CD4-positive, alpha-beta T cell treated with Interleukin-17A for 4 hours (primary cell): ENCODE data around the gene CNTN2.

Experiments used
- DNase-seq: peaks from one replicate; pipeline ENCODE4 v3.0.0-alpha.2; 2020; ENCODE audit warnings: mixed read lengths

The CNTN2 gene

GRCh38 chr1:205020466-205020865 lies 22.5 kb upstream of the CNTN2 start:
- DNase-seq = no peak

DNA sequence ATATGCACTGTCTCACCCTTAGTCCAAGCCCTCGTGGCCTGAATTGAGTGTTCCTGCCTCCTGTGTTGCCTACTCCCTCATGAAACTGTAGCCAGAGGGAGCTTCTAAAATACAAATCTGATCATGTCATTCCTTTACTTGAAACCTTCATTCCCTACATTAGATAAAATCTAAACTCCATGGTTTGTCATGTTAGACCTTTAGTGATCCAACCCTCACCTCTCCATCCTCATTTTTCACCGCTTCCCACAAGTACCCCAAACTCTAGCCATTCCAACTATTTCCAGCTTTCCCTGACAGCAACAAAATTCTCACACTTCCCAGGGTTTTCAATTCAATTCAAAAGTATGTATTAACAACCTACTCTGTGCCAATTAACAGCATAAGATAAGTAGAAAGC lies 18.3 kb upstream of the CNTN2 start:
- no peak for DNase-seq

DNA sequence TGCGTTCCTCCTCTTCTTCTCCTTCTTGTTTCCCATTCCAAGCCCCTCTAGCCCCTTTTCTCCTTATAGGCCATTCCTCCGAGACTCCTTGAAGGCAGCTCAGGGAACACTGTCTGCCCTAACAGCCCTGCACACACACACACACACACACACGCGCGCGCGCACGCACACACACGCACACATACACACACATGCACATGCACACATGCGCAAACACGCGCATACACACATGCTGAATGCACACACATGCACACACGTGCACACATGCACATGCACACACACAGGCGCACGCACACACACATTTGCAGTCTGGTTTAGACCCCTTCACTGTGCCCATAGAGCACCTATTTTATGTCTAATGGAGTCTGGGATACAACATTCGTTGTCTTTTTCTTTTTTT lies 17.8 kb upstream of the CNTN2 start:
- no peak for DNase-seq

- DNase-seq = no peak
Measured at GRCh38 chr1:205026181-205026580, 16.8 kb upstream of the CNTN2 start.

GRCh38 chr1:205028390-205028789 lies 14.6 kb upstream of the CNTN2 start:
- no peak for DNase-seq

GRCh38 chr1:205028924-205029323 lies 14.1 kb upstream of the CNTN2 start:
- DNase-seq = no peak

GRCh38 chr1:205030241-205030640 lies 12.8 kb upstream of the CNTN2 start:
- no peak for DNase-seq

DNA sequence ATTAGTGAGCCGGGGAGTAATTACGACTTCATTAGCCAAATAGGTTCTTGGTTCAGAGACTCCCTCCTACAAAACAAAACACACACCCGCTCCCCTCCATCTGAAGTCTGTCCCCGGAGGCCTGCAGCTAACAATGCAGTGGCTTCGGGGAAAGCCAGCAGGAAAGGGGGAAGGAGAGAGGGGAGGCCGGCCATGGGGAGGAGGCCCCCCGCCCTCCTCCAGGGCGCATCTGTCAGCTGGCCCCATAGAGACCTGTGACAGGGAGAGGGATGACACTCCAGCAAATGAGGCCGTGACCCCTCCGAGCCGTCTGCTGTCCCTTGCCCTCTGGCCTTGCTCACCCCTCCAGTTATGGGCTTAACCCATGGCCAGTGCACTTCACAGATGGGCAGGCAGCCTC lies 12.1 kb upstream of the CNTN2 start:
- DNase-seq = no peak

GRCh38 chr1:205032508-205032907 lies 10.5 kb upstream of the CNTN2 start:
- DNase-seq = no peak

DNA sequence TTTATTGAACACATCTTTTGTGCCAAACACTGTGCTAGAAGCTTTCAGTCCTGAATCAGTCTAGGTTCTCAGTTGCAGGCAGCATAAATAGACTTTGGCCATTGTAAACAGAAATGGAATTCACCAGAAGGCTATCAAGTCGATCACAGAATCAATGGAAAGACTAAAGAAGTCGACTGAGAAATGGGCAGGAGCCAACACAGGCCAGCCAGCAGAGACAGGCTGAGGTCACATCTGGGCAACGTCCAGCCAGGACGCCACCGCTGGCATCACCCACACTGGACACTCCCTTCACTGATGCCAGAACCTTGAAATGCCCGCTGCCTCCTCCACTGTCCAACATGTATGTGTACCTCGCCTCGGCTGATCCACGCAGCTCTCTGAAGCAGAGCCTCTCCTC lies 5.5 kb upstream of the CNTN2 start:
- DNase-seq = no peak

DNA sequence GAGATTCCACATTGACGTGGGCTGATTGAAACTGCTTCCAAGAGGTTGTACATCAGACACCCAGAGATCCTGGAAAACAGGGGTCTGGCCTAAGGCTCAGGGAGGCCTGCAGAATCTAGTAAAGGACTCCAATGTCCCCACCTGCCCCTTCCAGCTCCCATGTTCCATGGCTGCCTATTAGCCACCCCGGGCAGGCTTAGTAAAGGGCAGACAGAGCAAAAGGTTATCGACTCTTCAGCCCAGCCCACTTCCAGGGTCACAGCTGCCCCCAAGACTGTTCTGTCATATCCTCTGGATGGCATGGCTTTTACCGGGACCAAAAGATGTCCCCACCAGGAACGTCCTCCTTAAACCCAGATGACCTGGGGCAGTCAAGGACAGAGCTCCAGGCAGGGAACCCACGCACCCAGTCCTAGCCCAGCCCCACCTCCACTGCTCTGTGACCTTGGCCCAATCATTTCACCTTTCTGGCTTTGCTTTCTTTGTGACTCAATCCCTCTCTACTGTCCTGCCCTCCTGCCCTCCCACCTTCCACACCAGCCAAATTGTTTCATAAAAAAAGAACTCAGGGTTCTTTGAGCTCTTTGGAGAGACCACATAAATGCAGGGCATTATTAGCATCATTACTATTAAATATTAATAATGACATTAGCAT lies 4.8 kb upstream of the CNTN2 start:
- no peak for DNase-seq

DNA sequence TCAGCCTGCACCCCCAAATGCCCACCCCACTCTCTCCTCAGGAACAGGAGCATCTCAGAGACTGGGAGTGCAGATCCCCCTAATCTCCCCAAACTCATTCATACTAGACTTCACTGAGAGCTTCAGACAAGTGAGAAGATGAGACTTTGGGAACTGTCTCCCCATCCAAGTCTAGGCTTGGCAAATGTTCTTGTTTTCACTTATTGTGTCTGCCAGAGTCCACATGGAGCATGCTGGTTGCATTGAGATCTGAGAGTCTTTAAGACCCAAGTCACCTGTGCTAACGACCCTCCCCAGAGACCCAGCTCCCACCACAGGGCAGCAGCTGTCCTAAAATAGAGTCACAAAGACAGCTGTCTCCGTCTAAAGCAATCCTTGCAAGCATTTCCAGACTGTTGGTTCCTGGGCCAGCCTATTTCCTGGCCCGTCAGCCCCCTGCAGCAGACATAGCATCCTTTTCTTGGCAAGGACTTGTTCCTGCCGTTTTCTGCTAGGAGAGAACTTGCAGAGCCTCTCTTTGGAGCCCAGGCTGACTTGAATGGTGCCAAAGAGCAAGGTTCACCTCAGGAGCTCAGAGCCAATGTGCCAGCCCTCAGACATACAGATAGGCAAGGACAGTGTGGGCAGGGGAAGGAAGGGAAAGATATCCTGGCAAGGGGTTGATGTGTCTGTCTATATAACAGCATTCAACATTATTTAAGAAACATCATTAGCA lies 1.9 kb upstream of the CNTN2 start:
- DNase-seq = no peak

GRCh38 chr1:205041998-205042910 lies 758 bp upstream of the CNTN2 start:
- DNase-seq = no peak

GRCh38 chr1:205043866-205044265 lies 854 bp downstream of the CNTN2 start:
- DNase-seq = no peak

- no peak for DNase-seq
Measured at GRCh38 chr1:205044741-205045140, 1.7 kb downstream of the CNTN2 start.

DNA sequence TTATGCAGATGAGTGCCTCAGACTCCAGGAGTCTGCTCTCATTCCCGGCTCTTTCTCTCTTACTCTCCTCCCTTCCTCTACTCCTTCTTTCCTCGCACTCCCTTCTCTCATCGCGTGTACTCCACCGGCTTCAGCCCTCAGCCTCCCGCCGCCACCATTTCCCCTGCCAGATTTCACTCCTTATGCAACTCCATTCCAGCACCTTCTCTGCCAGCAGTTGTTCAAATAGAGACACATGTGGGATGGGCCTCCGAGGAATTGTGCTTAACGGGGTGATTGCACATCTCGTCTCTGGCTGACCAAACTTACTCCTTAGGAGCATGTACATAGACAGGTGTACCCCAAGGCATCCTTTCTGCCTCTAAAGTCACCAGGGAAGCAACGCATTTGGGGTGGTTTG lies 2.1 kb downstream of the CNTN2 start:
- DNase-seq = no peak

- DNase-seq = no peak
Measured at GRCh38 chr1:205046870-205047269, 3.9 kb downstream of the CNTN2 start.

GRCh38 chr1:205047764-205048231 lies 4.8 kb downstream of the CNTN2 start:
- DNase-seq = no peak

DNA sequence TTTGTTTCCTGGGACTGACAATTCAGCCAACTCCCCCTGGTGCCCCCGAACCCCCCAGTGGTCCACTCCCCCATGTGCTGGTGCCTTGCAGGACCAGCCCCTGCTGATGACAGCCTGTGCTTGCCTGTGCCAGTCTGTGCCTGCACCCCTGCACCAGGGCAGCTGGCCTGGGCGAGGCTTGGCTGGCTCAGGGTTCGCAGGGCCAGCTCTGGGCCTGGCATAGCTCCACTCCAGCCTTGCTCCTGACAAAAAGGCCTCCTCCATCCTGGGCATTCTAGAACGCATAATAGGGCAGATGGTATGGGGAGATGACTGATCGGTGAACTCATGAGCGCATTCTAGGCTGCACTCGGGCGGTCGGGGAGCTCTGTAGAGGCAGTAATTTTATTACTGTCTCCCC lies 5.4 kb downstream of the CNTN2 start:
- DNase-seq = no peak

DNA sequence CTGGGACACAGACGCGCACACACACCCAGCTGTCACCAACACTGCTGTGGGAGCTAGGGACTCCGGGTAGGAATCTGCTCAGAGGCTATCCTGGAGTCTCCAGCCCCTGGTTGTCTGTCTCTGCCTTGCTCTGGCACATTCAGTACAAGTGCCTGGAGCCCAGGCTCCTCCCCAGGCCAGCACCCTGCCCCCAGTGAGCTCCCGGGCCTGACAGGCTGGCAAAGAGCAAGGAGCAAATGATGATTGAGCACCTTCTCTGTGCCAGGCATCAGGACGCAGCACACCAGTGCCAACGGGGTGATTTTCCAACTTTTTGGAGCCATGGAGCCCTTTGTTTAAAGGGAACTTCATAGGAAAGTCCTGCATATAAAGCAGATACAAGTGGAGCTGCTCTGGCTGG lies 6.5 kb downstream of the CNTN2 start:
- DNase-seq = no peak

DNA sequence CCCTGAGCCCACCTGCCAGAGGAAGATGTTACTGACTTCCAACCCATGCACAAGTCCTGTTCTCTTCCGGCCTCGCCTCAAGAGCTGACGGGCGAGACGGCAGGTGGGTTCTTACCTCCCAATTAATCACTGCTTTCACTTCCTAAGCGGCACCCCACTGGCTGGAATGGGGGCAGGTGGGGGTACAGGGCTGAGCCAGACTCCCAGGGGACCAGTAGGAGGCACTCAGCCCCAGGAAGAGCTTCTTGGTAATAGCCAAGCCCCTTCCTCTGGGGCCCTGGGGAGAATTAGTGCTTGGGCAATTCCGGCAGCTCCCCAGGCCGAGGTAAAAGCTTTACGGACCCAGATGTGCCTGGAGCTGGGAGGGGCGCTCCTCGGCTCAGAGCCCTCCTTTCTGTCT lies 9.7 kb downstream of the CNTN2 start:
- DNase-seq = no peak

GRCh38 chr1:205053296-205053695 lies 10.3 kb downstream of the CNTN2 start:
- no peak for DNase-seq

DNA sequence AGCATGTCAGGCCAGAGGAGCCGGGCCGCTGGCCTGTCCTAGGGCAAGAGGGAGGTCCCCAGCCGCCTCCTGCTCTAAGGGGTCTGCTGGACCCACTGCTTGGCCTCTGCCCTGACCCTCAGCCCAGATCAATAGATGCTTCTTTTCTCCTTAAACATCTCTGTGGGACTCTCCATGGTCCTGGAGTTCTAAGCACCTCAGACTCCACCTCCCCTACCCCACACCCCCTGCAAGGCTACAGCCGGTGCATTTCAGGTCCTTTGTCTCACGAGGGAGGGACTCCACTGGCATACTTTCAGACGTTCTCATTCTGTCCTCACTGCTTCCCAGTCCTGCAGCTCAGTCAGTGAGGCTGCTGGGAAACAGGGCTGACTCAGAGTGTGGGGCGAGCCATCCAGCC lies 11.0 kb downstream of the CNTN2 start:
- no peak for DNase-seq

GRCh38 chr1:205056188-205056611 lies 13.2 kb downstream of the CNTN2 start:
- DNase-seq = no peak
